K562 (cell line): ENCODE measurements around the gene P2RY6. TPM values are rescaled to one million over a fixed set of nuclear protein-coding genes. Genes with fewer than 3 reads are reported as not detected.
A peak's percentile ranks its signal among the peaks of the same experiment; 100 is the strongest.

Experiments
- ATAC-seq: fragments of 200-7000 bp; cut with Tn5 transposase; 3 replicates; pipeline ENCODE4 v1.9.1; 2020; ENCODE audit warnings: moderate library complexity
- BruUV-seq: library from RNA; stranded (reverse); fragments of 400-500 nt; replicated peaks from 2 replicates; lab custom pipeline; 2021; lab: Mats Ljungman, UMichigan
- CTCF ChIA-PET: fragments of 300-600 bp; formaldehyde crosslinking; extraction: SDS; loops from one replicate; lab custom pipeline; 2021; ENCODE audit warnings: low intra/inter-chr PET ratio; lab: Yijun Ruan, JAX
- POLR2A ChIA-PET: fragments of 300-600, 350-650 bp; sonication (Branson Sonifier 250); formaldehyde crosslinking; extraction: SDS; loops from one replicate; lab custom pipeline; 2021; ENCODE audit warnings: antibody characterized with exemption, inconsistent platforms; lab: Yijun Ruan, JAX
- DNase-seq, 4 experiments: peaks; one replicate each; pipeline versions ENCODE4 v3.0.0 to v3.0.0-alpha.2; 2011 to 2018; ENCODE audit warnings: low spot score in 3 of 4, mixed read lengths in 3 of 4; ENCODE audit errors: extremely low read depth in 1 of 4
- FAIRE-seq: peaks from 2 replicates; lab custom pipeline; 2011; peaks lifted over from hg19 to GRCh38; lab: Jason Lieb, UNC
- H2AFZ ChIP-seq: 2 replicates; pipeline ENCODE4 v1.6.0; 2011; ENCODE audit warnings: low read depth, low read length, control low read depth, inconsistent platforms
- H3K27ac ChIP-seq: fragments of 200-600 bp; 3 replicates; pipeline ENCODE4 v1.8.0; 2011; ENCODE audit warnings: low read depth, mild to moderate bottlenecking, control low read depth, inconsistent platforms, low read length, moderate library complexity, mixed read lengths; ENCODE audit errors: extremely low read depth
- H3K27me3 ChIP-seq, 2 experiments: fragments of 300-600 bp in 1 of 2; 2 replicates in 1 of 2; 3 replicates in 1 of 2; pipeline versions ENCODE4 v1.6.0 to v1.8.0; 2011; ENCODE audit warnings: inconsistent platforms in 2 of 2, low read length in 2 of 2, mild to moderate bottlenecking in 1 of 2, mixed read lengths in 1 of 2, moderate library complexity in 1 of 2; ENCODE audit not compliant: control insufficient read depth in 2 of 2, insufficient read depth in 2 of 2
- H3K36me3 ChIP-seq: fragments of 300-600 bp; 3 replicates; pipeline ENCODE4 v1.8.0; 2011; ENCODE audit warnings: mild to moderate bottlenecking, low read length, inconsistent platforms; ENCODE audit not compliant: control insufficient read depth, insufficient read depth
- H3K4me1 ChIP-seq, 2 experiments: fragments of 200-600 bp in 1 of 2; replicated peaks in 1 of 2; 2 replicates in 1 of 2; 3 replicates in 1 of 2; pipeline versions ENCODE4 v1.5.1 to v1.8.0; 2011; ENCODE audit warnings: inconsistent platforms in 2 of 2, low read length in 2 of 2, mild to moderate bottlenecking in 1 of 2, mixed read lengths in 1 of 2, moderate library complexity in 1 of 2; ENCODE audit not compliant: control insufficient read depth in 2 of 2, insufficient read depth in 2 of 2
- H3K4me2 ChIP-seq: 2 replicates; pipeline ENCODE4 v1.6.1; 2011; ENCODE audit warnings: low read length, control low read depth, inconsistent platforms, mixed read lengths; ENCODE audit not compliant: insufficient read depth
- H3K4me3 ChIP-seq: fragments of 200-600 bp; sonication (generic), shearing (Covaris generic); 2 replicates; pipeline ENCODE4 v1.5.1; 2016; ENCODE audit warnings: control low read depth, inconsistent platforms
- H3K79me2 ChIP-seq: fragments of 200-600 bp; 3 replicates; pipeline ENCODE4 v1.8.0; 2011; ENCODE audit warnings: low read length, inconsistent platforms; ENCODE audit not compliant: control insufficient read depth, insufficient read depth
- H3K9ac ChIP-seq, 2 experiments: 2 replicates each; pipeline versions ENCODE4 v1.6.0 to v1.6.1; 2011; ENCODE audit warnings: low read depth in 2 of 2, low read length in 2 of 2, control low read depth in 1 of 2, inconsistent platforms in 1 of 2, mild to moderate bottlenecking in 1 of 2, mixed read lengths in 1 of 2; ENCODE audit not compliant: insufficient read depth in 1 of 2
- H3K9me1 ChIP-seq: one replicate; pipeline ENCODE4 v1.6.0; 2011; ENCODE audit warnings: inconsistent platforms, mild to moderate bottlenecking, low read length, moderate library complexity; ENCODE audit not compliant: control insufficient read depth, insufficient read depth
- H3K9me3 ChIP-seq: replicated peaks from 2 replicates; pipeline ENCODE4 v1.5.1; 2011; ENCODE audit warnings: low read depth, low read length, inconsistent platforms; ENCODE audit not compliant: control insufficient read depth, insufficient read depth
- H4K20me1 ChIP-seq: replicated peaks from 2 replicates; pipeline ENCODE4 v1.6.1; 2011; ENCODE audit warnings: low read length, inconsistent platforms, mixed read lengths; ENCODE audit not compliant: control insufficient read depth, insufficient read depth
- CAMTA2 ChIP-seq: fragments of 250-450 bp; sonication (Bioruptor Pico); conservative IDR thresholded peaks from 2 replicates; pipeline ENCODE4 v1.5.1; 2022
- CHCHD3 ChIP-seq: fragments of 250-450 bp; sonication (Bioruptor Pico); IDR thresholded peaks from 2 replicates; pipeline ENCODE4 v2.1.2; 2022; ENCODE audit warnings: mild to moderate bottlenecking
- CREBBP ChIP-seq: IDR thresholded peaks from one replicate; pipeline ENCODE4 v1.6.1; 2012; ENCODE audit warnings: low read depth, mild to moderate bottlenecking, control low read depth, inconsistent platforms, low read length
- CTBP1 ChIP-seq: fragments of 450-650 bp; IDR thresholded peaks from 2 replicates; pipeline ENCODE4 v1.6.1; 2016; ENCODE audit warnings: borderline replicate concordance
- GABPA ChIP-seq: fragments of 200-800 bp; sonication (Bioruptor generic); conservative IDR thresholded peaks from 2 replicates; pipeline ENCODE4 v1.6.1; 2016; ENCODE audit warnings: low read depth, missing genetic modification characterization, missing compliant biosample characterization
- HMG20B ChIP-seq: fragments of 250-450 bp; sonication (Bioruptor Pico); IDR thresholded peaks from 2 replicates; pipeline ENCODE4 v1.5.0; 2021; ENCODE audit warnings: mild to moderate bottlenecking
- HSF4 ChIP-seq: fragments of 250-450 bp; sonication (Bioruptor Pico); IDR thresholded peaks from 2 replicates; pipeline ENCODE4 v2.1.2; 2022; ENCODE audit warnings: mild to moderate bottlenecking, moderate library complexity, borderline replicate concordance
- MCM3 ChIP-seq: fragments of 450-650 bp; IDR thresholded peaks from 2 replicates; pipeline ENCODE4 v1.6.1; 2016
- MEIS2 ChIP-seq: fragments of 450-650 bp; IDR thresholded peaks from 2 replicates; pipeline ENCODE4 v1.6.1; 2014; ENCODE audit warnings: mild to moderate bottlenecking; ENCODE audit not compliant: partially characterized antibody
- MIER1 ChIP-seq: fragments of 450-650 bp; IDR thresholded peaks from 2 replicates; pipeline ENCODE4 v1.6.1; 2016; ENCODE audit warnings: antibody characterized with exemption, mild to moderate bottlenecking, low read depth
- MNT ChIP-seq, 2 experiments: fragments of 450-650 bp; conservative IDR thresholded peaks; 2 replicates each; pipeline ENCODE4 v1.6.1; 2017; ENCODE audit warnings: mild to moderate bottlenecking in 2 of 2, moderate library complexity in 2 of 2
- NCOA1 ChIP-seq: fragments of 450-650 bp; IDR thresholded peaks from 2 replicates; pipeline ENCODE4 v1.6.1; 2016; ENCODE audit warnings: low read depth
- NELFE ChIP-seq: IDR thresholded peaks from 2 replicates; pipeline ENCODE4 v1.6.1; 2011; ENCODE audit warnings: mild to moderate bottlenecking; ENCODE audit not compliant: insufficient read depth, insufficient read length
- ZNF324 ChIP-seq: fragments of 250-450 bp; sonication (Bioruptor Pico); IDR thresholded peaks from 2 replicates; pipeline ENCODE4 v1.4.0; 2020; ENCODE audit warnings: mild to moderate bottlenecking
- ZNF644 ChIP-seq: fragments of 200-800 bp; sonication (Bioruptor generic); IDR thresholded peaks from 2 replicates; pipeline ENCODE4 v1.6.1; 2016; ENCODE audit warnings: low read depth, missing genetic modification characterization, missing compliant biosample characterization
- WGBS: fragments of 100-300 bp; shearing (Covaris generic); methylation state at CpG from one replicate; pipeline ENCODE4 v1.1.6; 2016; ENCODE audit warnings: low coverage, mixed read lengths; ENCODE audit not compliant: insufficient coverage; ENCODE audit errors: missing lambda C conversion rate; 5-methylcytosine and 5-hydroxymethylcytosine counted together
- in situ Hi-C: fragments of 300-500 bp; cut with MboI; formaldehyde crosslinking; loops from 4 replicates; pipeline ENCODE4 v1.15.0; 2018; ENCODE audit warnings: inconsistent platforms, mixed read lengths
- intact Hi-C: fragments of 100-400 bp; cut with micrococcal nuclease; formaldehyde crosslinking; loops from 2 replicates; pipeline ENCODE4 v1.14.2; 2022
- polyA plus RNA-seq, 8 experiments: library from polyadenylated mRNA; depleted of rRNA in 4 of 8; stranded (reverse) in 5 of 8; unstranded in 3 of 8; fragments of >200 nt; fragmentation: Nextera tagmentation in 2 of 8; fragmentation: Illumina TruSeq in 1 of 8; extraction: Ambion mirVana in 2 of 8; extraction: Trizol in 1 of 8; gene quantifications; 2 replicates each; pipeline versions ENCODE4 v1.2.1 to v1.2.3, GENCODE V29; 2011 to 2014; ENCODE audit warnings: inconsistent platforms in 1 of 8, missing spikeins in 1 of 8
- total RNA-seq, 7 experiments: library from RNA; depleted of rRNA in 6 of 7; stranded (reverse); fragments of >200 nt in 6 of 7; fragmentation: Illumina TruSeq in 2 of 7; extraction: Trizol in 2 of 7; gene quantifications; 2 replicates each; pipeline versions ENCODE4 v1.2.1 to v1.2.3, GENCODE V29; 2011 to 2021; ENCODE audit warnings: low replicate concordance in 1 of 7
- TF ChIP-seq, protein P1 (sequence below): sonication (generic); formaldehyde crosslinking; IDR thresholded peaks from 2 replicates; pipeline ENCODE4 v1.8.1; 2023; ENCODE audit warnings: mild to moderate bottlenecking, missing genetic modification reagents, moderate library complexity
- TF ChIP-seq, protein P2 (sequence below): fragments of 250-450 bp; sonication (Bioruptor Pico); IDR thresholded peaks from 2 replicates; pipeline ENCODE4 v1.8.0; 2022; ENCODE audit warnings: inconsistent platforms, mild to moderate bottlenecking, moderate library complexity, borderline replicate concordance
- TF ChIP-seq, protein P3 (sequence below), 2 experiments: fragments of 450-650 bp in 1 of 2; sonication (generic) in 1 of 2; formaldehyde crosslinking in 1 of 2; IDR thresholded peaks in 1 of 2; conservative IDR thresholded peaks in 1 of 2; 2 replicates each; pipeline versions ENCODE4 v1.6.1 to v1.8.1; 2016 to 2023; ENCODE audit warnings: mild to moderate bottlenecking in 2 of 2, moderate library complexity in 2 of 2, inconsistent platforms in 1 of 2, missing genetic modification reagents in 1 of 2

The P2RY6 gene
- total and polyA plus RNA-seq, 9 of the 15 experiments (the other 6 are each of a cell fraction or from before 2014, with no cell fraction given): not detected

- TF ChIP-seq, protein P1, sequence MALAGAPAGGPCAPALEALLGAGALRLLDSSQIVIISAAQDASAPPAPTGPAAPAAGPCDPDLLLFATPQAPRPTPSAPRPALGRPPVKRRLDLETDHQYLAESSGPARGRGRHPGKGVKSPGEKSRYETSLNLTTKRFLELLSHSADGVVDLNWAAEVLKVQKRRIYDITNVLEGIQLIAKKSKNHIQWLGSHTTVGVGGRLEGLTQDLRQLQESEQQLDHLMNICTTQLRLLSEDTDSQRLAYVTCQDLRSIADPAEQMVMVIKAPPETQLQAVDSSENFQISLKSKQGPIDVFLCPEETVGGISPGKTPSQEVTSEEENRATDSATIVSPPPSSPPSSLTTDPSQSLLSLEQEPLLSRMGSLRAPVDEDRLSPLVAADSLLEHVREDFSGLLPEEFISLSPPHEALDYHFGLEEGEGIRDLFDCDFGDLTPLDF (CRISPR knock-in tag): no peak
- TF ChIP-seq ZNF324 (CRISPR knock-in tag): no peak
- no peak for TF ChIP-seq CHCHD3 (CRISPR knock-in tag)
- TF ChIP-seq CTBP1: peak; percentile 26; the same call in 1 of the 2 replicates
- no peak for TF ChIP-seq CAMTA2 (CRISPR knock-in tag)
- TF ChIP-seq ZNF644 (tag): no peak
- TF ChIP-seq, protein P2, sequence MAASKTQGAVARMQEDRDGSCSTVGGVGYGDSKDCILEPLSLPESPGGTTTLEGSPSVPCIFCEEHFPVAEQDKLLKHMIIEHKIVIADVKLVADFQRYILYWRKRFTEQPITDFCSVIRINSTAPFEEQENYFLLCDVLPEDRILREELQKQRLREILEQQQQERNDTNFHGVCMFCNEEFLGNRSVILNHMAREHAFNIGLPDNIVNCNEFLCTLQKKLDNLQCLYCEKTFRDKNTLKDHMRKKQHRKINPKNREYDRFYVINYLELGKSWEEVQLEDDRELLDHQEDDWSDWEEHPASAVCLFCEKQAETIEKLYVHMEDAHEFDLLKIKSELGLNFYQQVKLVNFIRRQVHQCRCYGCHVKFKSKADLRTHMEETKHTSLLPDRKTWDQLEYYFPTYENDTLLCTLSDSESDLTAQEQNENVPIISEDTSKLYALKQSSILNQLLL: no peak
- no peak for TF ChIP-seq GABPA (tag)
- TF ChIP-seq HSF4 (CRISPR knock-in tag): no peak
- peak; percentile 21 for TF ChIP-seq MEIS2
- TF ChIP-seq MCM3: no peak
- TF ChIP-seq MIER1: no peak
- TF ChIP-seq HMG20B: no peak
- TF ChIP-seq NELFE: no peak
- TF ChIP-seq MNT (conservative IDR thresholded peaks at IDR 0.05): no peak
- TF ChIP-seq, protein P3, sequence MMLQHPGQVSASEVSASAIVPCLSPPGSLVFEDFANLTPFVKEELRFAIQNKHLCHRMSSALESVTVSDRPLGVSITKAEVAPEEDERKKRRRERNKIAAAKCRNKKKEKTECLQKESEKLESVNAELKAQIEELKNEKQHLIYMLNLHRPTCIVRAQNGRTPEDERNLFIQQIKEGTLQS (IDR thresholded peaks at IDR 0.05): 0 out of 2 replicates have a peak, but pooled peaks have one; percentile 42
- TF ChIP-seq, protein P3 (CRISPR knock-in tag; conservative IDR thresholded peaks at IDR 0.05): no peak
- no peak for TF ChIP-seq NCOA1
- no peak for TF ChIP-seq CREBBP
- no peak overlapping the region for H3K4me2 ChIP-seq
- H3K27ac ChIP-seq: no peak overlapping the region
- no peak overlapping the region for H3K9ac ChIP-seq
- H3K9me3 ChIP-seq: no peaks in the 10 kb centered on the region
- DNase-seq (no peak), FAIRE-seq (no peak), ATAC-seq (peak; percentile 31; the same call in 2 of the 3 replicates)
- no peaks in the 10 kb centered on the region for H3K4me1 ChIP-seq
- H3K9me1 ChIP-seq: no peaks in the 10 kb centered on the region
- intact Hi-C loops (no loop called here), in situ Hi-C loops (no loop called here)
- no peaks in the 10 kb centered on the region for H4K20me1 ChIP-seq
- ChIA-PET POLR2A (no interaction called here), CTCF (no interaction called here)
- no peaks in the 10 kb centered on the region for H3K79me2 ChIP-seq
- H3K36me3 ChIP-seq: no peaks in the 10 kb centered on the region
- H3K27me3 ChIP-seq: no peaks in the 10 kb centered on the region; a peak in 2 of 5 replicates
- no TSS peak for BruUV-seq
- no peak overlapping the region for H3K4me3 ChIP-seq
- H2AFZ ChIP-seq: no peak overlapping the region
- 39% methylated on average over 5 of the region's 5 CpGs for WGBS
Observed at GRCh38 chr11:73249304-73249703, 22.8 kb upstream of the P2RY6 start.
